ENCODE measurements around the gene SERPINA4.

Gene SERPINA4

GRCh38 chr14:94524093-94524492 is 37.1 kb upstream of the SERPINA4 start:
- no peaks in the 10 kb centered on the region for H3K27me3 ChIP-seq (ENCODE audit: low read length)
- peaks cover 5% of the 10 kb centered on the region; the same call in 1 of the 2 replicates for H3K9me3 ChIP-seq (ENCODE audit: insufficient read depth, low read length)
- no peaks in the 10 kb centered on the region for H3K79me2 ChIP-seq (ENCODE audit: insufficient read depth, low read length)
- H3K27ac ChIP-seq (ENCODE audit: low read depth, low read length), result no peak overlapping the region
- H3K4me2 ChIP-seq (ENCODE audit: low read depth, low read length, poor library complexity, severe bottlenecking), result no peak overlapping the region
- H3K36me3 ChIP-seq (ENCODE audit: low read length), result no peaks in the 10 kb centered on the region
- no peaks in the 10 kb centered on the region for H4K20me1 ChIP-seq (ENCODE audit: low read depth, low read length)
- H3F3A ChIP-seq (ENCODE audit: insufficient read depth), result no peaks in the 10 kb centered on the region
- no peak overlapping the region for H3K9ac ChIP-seq (ENCODE audit: low read length)
- no peaks in the 10 kb centered on the region for H3K9me2 ChIP-seq (replicated peaks; ENCODE audit: insufficient read depth, low read length)
- no peak overlapping the region for H3K4me3 ChIP-seq (ENCODE audit: insufficient read depth, low read length, poor library complexity, severe bottlenecking)
- no peak overlapping the region for H2AFZ ChIP-seq (ENCODE audit: low read depth, low read length, severe bottlenecking)
- no peak for TF ChIP-seq CTCF (IDR thresholded peaks at IDR 0.05; ENCODE audit: insufficient read depth, low read length, poor library complexity, severe bottlenecking)
- TF ChIP-seq EZH2phosphoT487 (conservative IDR thresholded peaks at IDR 0.05; ENCODE audit: low read length), result no peak

GRCh38 chr14:94531187-94531586 is 30.1 kb upstream of the SERPINA4 start:
- Histone ChIP-seq H3K79me2 (ENCODE audit: insufficient read depth, low read length) (no peaks in the 10 kb centered on the region), H2AFZ (ENCODE audit: low read depth, low read length, severe bottlenecking) (no peak overlapping the region), H3K9me3 (ENCODE audit: insufficient read depth, low read length) (no peaks in the 10 kb centered on the region), H3K27ac (ENCODE audit: low read depth, low read length) (no peak overlapping the region), H3K9ac (ENCODE audit: low read length) (no peak overlapping the region), H3K4me3 (ENCODE audit: insufficient read depth, low read length, poor library complexity, severe bottlenecking) (no peak overlapping the region), H3K36me3 (ENCODE audit: low read length) (no peaks in the 10 kb centered on the region), H3K27me3 (ENCODE audit: low read length) (no peaks in the 10 kb centered on the region), H3K4me2 (ENCODE audit: low read depth, low read length, poor library complexity, severe bottlenecking) (no peak overlapping the region), H3F3A (ENCODE audit: insufficient read depth) (no peaks in the 10 kb centered on the region), H4K20me1 (ENCODE audit: low read depth, low read length) (no peaks in the 10 kb centered on the region; the same call in 1 of the 2 replicates), H3K9me2 (replicated peaks; ENCODE audit: insufficient read depth, low read length) (no peaks in the 10 kb centered on the region)
- TF ChIP-seq CTCF (IDR thresholded peaks at IDR 0.05; ENCODE audit: insufficient read depth, low read length, poor library complexity, severe bottlenecking) (no peak), EZH2phosphoT487 (conservative IDR thresholded peaks at IDR 0.05; ENCODE audit: low read length) (no peak)

GRCh38 chr14:94532447-94532846 is 28.8 kb upstream of the SERPINA4 start:
- TF ChIP-seq CTCF (IDR thresholded peaks at IDR 0.05; ENCODE audit: insufficient read depth, low read length, poor library complexity, severe bottlenecking) (no peak), EZH2phosphoT487 (conservative IDR thresholded peaks at IDR 0.05; ENCODE audit: low read length) (no peak)

More at GRCh38 chr14:94532447-94532846, 28.8 kb upstream of the SERPINA4 start:
- no peak overlapping the region for H3K4me3 ChIP-seq (ENCODE audit: insufficient read depth, low read length, poor library complexity, severe bottlenecking)
- H3K79me2 ChIP-seq (ENCODE audit: insufficient read depth, low read length), result no peaks in the 10 kb centered on the region
- H3K27ac ChIP-seq (ENCODE audit: low read depth, low read length), result no peak overlapping the region
- H3K9me3 ChIP-seq (ENCODE audit: insufficient read depth, low read length), result no peaks in the 10 kb centered on the region
- peak overlapping the region; percentile 19 for H3K4me2 ChIP-seq (ENCODE audit: low read depth, low read length, poor library complexity, severe bottlenecking)
- H4K20me1 ChIP-seq (ENCODE audit: low read depth, low read length), result no peaks in the 10 kb centered on the region; the same call in 1 of the 2 replicates
- H3K36me3 ChIP-seq (ENCODE audit: low read length), result no peaks in the 10 kb centered on the region
- H2AFZ ChIP-seq (ENCODE audit: low read depth, low read length, severe bottlenecking), result no peak overlapping the region
- H3K9ac ChIP-seq (ENCODE audit: low read length), result no peak overlapping the region
- H3K9me2 ChIP-seq (replicated peaks; ENCODE audit: insufficient read depth, low read length), result no peaks in the 10 kb centered on the region
- no peaks in the 10 kb centered on the region for H3K27me3 ChIP-seq (ENCODE audit: low read length)
- no peaks in the 10 kb centered on the region for H3F3A ChIP-seq (ENCODE audit: insufficient read depth)

All from SU-DHL-6 (cell line).